IPS-18c (cell line): ENCODE data around the gene SYP.

Experiments
- H3K4me3 ChIP-seq: 2 replicates; pipeline ENCODE4 v1.7.0; 2013; ENCODE audit warnings: low read depth, mild to moderate bottlenecking, low read length, moderate library complexity; ENCODE audit not compliant: insufficient read depth
- H3K9me3 ChIP-seq: one replicate; pipeline ENCODE4 v1.6.1; 2013; ENCODE audit warnings: mild to moderate bottlenecking, low read length, moderate library complexity; ENCODE audit not compliant: control insufficient read depth, insufficient read depth

SYP gene

DNA sequence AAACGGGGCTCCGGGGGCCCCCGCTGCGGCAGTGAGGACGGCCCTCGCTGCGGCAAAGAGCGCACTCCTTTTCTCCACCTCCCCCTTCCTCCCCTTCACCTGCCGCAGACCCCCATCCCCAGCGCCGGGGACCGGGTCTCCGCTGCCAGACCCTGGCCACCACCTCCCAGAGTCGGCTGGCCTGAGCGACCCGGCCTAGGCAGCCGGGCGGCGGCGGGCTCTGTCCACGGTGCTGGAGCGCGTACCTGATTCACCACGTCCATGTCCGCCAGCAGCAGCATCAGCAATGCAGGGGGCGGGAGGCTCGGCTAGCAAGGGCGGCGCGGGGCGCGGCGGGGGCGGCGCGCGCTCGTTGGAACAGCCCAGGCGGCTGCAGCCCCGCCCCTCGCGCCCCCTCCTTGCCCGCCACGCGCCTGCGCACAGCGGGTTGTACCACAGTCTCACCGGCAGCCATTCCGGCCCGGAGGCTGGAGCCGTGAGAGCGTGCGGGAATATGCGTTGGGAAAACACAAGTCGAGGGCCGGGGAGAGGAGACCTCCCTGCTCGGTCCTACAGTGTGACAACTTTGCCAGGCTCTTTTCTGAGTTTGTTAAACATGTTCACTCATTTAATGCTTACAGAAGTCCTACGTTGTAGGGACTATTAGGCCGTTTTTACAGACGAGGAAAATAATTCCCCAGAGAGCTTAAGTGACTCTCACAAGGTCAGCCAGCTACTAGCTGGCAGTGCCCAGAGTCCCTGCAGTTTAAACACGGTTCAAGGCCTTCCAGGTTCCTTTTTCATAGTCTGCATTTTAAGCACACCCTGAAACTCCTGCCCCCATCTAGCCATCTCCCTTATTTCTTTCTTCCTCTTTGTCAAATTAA, at the start of gene SYP:
TSS of gene SYP (minus strand) at position 288 of the 866 bp plus-strand sequence. CDS start at position 281, 7 bp downstream.
- Histone ChIP-seq H3K4me3 (peak within 1 kb of the TSS; percentile 44), H3K9me3 (peaks cover 23% of the 10 kb centered on the region)

DNA sequence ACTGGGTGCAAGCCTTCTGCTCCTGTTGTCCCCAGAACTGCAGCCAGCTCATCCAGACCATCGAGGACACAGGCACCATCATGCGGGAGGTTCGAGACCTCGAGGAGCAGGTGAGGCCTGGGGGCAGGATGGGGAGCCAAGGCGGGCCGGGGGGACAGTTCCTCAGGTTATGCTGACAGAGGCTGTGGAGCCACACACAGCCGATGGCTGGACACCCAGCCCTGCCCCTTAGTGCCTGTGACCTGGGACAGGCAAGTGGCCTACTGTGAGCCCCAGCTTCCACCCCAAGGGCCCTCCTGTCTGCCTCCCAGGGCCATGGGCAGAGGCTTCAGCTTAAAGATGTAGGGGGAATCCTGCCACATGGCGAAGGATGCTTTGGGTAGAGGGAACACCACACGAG, 49.6 kb upstream of the SYP start:
- Histone ChIP-seq H3K4me3 (no peak overlapping the region), H3K9me3 (peaks cover 15% of the 10 kb centered on the region)

DNA sequence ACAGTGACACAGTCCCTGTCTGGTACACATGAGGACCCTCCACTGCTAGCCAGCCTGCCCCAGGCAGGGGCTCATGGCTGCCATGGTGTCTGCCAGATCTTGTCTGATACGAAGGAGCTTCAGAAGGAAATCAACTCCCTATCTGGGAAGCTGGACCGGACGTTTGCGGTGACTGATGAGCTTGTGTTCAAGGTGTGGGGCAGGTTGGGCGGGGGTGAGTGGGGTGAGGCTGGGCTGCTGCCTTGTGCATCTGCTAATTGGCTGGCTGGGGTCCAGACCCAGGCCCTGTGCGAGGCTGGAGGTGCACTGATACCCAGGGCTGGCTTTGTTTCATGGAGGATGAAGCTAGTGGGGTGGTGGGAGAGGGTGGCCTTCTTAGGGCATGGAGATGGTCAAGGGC, 49.1 kb upstream of the SYP start:
- Histone ChIP-seq H3K9me3 (peaks cover 15% of the 10 kb centered on the region), H3K4me3 (no peak overlapping the region)

DNA sequence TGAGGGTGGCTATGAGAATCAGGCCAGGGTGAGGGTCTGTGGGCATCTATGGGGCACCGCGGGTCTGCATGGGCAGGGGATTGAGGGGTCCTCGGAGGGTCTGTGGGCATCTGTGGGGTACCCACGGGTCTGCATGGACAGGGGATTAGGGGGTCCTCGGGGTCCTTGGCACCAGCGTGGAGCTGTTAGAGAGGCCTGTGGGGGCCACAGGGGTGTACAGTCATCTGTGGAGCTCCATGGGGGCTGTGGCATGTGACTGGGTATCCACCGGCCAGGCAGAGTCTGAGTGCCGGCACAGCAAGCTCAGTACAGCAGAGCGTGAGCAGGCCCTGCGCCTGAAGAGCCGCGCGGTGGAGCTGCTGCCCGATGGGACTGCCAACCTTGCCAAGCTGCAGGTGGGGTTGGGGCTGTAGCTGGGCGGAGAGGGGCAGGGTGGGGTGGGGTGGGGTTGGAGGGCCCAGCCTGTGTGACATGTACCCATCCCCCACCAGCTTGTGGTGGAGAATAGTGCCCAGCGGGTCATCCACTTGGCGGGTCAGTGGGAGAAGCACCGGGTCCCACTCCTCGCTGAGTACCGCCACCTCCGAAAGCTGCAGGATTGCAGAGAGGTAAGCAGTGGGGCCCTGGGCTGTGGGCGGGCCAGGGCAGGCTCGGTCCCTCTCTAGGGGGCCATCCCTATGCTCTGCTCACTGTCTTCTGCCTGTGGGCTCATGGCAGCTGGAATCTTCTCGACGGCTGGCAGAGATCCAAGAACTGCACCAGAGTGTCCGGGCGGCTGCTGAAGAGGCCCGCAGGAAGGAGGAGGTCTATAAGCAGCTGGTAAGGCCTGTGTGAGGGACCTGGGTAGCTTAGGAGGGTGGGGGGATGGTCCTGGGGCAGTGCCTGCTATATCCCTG, 48.2 kb upstream of the SYP start:
- Histone ChIP-seq H3K4me3 (no peak overlapping the region), H3K9me3 (peaks cover 13% of the 10 kb centered on the region)

DNA sequence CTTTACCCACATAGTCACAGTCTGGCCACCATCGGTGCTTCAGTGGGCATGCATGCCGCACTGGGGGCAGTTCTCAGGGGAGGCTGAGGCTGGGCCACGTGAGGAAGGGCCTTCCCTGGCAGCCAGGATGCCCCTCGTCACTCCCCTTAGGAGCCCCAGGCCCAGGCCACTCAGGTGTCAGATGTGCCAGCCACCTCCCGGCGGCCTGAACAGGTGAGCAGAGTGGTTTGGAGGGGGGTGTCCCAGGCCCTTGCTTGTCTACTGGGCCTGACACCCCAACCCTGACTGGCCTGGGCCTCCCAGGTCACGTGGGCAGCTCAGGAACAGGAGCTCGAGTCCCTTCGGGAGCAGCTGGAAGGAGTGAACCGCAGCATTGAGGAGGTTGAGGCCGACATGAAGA, 47.4 kb upstream of the SYP start:
- Histone ChIP-seq H3K4me3 (no peak overlapping the region), H3K9me3 (peaks cover 14% of the 10 kb centered on the region)

DNA sequence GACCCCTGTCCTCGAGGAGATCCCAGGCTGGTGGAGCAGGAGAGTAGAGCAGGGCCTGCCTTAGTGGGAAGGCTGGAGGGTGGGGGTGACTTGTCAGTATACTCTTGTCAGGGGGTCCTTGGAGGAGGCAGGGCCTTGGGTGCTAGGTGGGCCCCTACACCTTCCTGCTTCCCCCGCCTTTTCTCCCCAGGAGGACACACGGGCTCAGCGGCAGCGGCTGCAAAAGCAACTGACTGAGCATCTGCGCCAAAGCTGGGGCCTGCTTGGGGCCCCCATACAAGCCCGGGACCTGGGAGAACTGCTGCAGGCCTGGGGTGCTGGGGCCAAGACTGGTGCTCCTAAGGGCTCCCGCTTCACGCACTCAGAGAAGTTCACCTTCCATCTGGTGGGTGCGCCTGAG, 46.5 kb upstream of the SYP start:
- H3K4me3 ChIP-seq = no peak overlapping the region
- H3K9me3 ChIP-seq = peaks cover 15% of the 10 kb centered on the region

DNA sequence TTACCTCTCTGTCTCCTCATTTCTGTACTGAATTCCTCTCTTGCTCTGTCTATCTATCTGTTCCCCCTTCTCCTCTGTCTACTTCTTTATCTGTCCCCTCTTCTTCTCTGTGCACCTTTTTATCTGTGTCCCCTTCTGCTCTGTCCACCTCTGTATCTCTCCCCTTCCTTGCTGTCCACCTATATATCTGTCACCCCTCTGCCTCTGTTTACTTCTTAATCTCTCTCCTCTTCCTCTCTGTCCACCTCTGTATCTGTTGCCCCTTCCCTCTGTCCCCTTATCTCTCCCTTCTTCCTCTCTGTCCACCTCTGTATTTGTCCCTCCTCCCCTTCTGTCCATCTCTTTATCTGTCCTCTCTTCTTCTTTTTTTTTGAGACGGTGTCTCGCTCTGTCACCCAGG, 44.2 kb upstream of the SYP start:
- H3K4me3 ChIP-seq = no peak overlapping the region
- peaks cover 16% of the 10 kb centered on the region for H3K9me3 ChIP-seq

DNA sequence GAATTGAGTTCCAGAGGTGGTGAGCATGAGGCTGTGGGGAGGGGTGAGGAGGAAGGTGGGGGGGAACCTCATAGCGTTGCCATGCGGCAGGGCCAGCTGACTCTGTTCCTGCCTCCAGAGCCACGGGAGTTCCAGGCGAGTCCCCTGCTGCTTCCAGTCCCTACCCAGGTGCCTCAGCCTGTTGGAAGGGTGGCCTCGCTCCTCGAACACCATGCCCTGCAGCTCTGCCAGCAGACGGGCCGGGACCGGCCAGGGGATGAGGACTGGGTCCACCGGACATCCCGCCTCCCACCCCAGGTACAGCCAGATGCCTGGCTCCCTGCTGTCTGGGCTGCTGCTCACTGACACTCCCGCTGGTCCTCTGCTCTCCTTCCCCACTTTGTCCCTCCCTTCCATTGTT, 43.2 kb upstream of the SYP start:
- H3K4me3 ChIP-seq = no peak overlapping the region
- peaks cover 16% of the 10 kb centered on the region for H3K9me3 ChIP-seq

DNA sequence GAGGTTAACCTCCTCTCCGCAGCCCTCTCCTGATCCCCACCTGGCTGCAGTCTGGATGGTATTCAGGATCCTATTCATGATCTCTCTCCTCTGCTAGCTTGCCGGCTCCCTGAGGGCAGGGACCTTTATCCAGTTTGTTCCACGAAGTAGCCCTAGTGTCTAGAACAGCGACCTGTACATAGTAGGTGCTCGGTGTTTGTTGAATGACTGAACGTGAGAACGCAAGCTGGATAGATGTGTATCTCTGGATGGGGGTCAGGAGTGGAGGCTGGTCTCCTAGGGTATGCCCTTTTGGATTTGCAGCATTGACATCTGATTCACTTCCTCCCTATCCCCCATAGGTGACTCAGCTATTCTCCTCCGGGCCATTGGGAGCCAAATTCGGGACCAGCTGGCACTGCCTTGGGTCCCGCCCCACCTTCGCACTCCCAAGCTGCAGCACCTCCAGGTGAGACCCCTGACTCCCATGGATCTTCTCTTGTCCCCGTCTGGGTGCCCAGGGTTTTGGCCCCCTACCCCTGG, 42.6 kb upstream of the SYP start:
- H3K9me3 ChIP-seq = peaks cover 15% of the 10 kb centered on the region
- no peak overlapping the region for H3K4me3 ChIP-seq

DNA sequence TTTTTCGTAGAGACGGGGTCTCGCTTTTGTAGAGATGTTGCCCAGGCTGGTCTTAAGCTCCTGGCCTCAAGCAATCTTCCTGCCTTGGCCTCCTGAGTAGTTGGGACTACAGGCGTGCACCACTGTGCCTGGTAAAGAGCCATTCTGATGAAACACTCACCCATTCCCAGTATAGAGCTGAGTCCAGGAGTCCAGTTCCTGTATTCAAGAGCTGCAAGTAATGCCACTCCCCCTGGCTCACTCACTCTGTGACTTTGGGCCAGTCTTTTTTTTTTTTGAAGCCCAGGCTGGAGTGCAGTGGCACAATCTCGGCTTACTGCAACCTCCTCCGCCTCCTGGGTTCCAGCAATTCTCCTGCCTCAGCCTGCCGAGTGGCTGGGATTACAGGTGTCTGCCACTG, 38.7 kb upstream of the SYP start:
- no peak overlapping the region for H3K4me3 ChIP-seq
- peaks cover 5% of the 10 kb centered on the region for H3K9me3 ChIP-seq

DNA sequence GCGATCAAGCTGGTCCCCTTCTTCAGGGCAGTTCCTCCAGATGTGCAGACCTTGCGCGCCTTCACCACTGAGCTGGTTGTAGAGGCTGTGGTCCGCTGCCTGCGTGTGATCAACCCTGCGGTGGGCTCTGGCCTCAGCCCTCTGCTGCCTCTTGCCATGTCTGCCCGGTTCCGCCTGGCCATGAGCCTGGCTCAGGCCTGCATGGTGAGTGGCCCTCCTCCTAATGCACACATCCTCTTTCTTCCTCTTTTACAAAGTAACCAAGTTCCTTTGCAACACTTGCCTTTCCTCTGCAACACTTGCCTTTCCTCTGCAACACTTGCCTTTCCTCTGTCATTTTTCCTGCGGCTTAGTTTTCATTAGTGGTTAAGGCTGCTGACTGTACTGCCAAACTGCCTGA, 37.1 kb upstream of the SYP start:
- H3K4me3 ChIP-seq = no peak overlapping the region
- peaks cover 8% of the 10 kb centered on the region for H3K9me3 ChIP-seq

DNA sequence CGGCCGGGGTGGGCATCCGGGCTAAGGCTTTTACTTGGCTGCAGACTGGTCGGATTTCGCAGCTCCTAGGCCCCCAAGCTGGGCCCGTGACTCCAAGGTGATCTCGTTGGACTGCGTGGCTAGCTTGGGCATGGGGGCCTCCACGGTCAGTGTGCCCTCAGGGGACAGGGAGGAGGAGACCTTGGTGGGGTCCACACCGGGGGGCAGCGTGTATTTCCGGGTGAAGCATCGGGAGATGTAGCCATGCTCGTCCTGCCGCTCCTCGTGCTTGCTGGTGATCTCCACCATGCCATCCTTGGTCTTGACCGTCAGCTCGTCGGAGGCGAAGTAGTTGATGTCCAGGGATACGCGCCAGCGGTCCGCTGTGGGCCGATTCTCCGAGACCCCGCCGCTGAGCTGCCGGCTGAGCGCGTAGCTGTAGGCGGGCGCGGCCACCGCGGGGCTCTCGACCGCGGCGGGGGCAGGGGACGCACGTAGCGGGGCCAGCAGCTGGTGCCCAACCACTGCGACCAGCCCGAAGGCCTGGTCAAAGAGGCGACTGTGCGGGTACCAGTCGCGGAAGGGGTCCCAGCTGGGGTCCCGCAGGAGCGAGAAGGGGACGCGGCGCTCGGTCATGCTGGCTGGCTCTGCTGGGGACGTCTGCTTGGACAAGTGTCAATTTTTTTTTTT, 34.0 kb upstream of the SYP start:
- no peak overlapping the region for H3K4me3 ChIP-seq
- peaks cover 5% of the 10 kb centered on the region for H3K9me3 ChIP-seq

DNA sequence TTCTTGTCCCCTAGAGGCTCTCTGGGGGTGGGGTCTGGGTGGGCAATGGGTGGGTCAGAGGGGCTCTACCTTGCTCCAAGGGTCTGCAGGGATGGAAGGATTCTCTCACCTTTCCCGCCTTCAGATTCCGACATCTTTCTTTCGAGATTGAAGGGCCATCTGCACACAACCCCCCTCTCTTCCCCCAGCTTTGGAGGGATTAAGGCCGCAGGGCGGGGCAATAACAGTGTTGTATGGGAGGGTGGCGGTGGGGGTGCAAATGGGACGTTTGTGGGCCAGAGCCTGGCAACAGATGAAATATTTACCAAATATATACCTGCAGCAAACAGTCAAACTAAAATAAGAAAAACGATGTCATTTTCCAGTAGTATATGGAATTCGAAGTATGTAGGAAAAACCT, 33.2 kb upstream of the SYP start, which contains the start of gene CACNA1F:
TSS of gene CACNA1F (minus strand) at position 165 of the 400 bp plus-strand sequence. CDS start at position 134, 31 bp downstream.
- H3K9me3 ChIP-seq = peaks cover 5% of the 10 kb centered on the region
- H3K4me3 ChIP-seq = no peak within 1 kb of the TSS

DNA sequence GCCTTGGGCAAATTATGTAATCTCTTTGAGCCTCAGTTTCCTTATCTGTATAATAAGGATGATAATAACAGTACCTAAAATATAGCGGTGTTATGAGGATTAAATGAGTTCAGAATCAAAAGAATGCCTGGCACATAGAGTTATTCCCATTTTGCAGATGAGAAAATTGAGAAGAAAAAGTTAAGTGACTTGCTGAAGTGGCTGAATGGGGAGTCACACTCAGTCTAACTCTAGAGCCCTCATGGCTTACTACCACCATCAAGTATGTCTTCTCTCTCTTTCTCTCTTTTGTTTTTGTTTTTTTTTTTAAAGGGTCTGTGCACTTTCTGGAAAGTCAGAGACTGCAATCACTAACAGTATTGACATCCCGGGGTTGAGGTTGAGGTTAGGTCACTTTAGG, 32.5 kb upstream of the SYP start:
- H3K9me3 ChIP-seq = peaks cover 5% of the 10 kb centered on the region
- no peak overlapping the region for H3K4me3 ChIP-seq

DNA sequence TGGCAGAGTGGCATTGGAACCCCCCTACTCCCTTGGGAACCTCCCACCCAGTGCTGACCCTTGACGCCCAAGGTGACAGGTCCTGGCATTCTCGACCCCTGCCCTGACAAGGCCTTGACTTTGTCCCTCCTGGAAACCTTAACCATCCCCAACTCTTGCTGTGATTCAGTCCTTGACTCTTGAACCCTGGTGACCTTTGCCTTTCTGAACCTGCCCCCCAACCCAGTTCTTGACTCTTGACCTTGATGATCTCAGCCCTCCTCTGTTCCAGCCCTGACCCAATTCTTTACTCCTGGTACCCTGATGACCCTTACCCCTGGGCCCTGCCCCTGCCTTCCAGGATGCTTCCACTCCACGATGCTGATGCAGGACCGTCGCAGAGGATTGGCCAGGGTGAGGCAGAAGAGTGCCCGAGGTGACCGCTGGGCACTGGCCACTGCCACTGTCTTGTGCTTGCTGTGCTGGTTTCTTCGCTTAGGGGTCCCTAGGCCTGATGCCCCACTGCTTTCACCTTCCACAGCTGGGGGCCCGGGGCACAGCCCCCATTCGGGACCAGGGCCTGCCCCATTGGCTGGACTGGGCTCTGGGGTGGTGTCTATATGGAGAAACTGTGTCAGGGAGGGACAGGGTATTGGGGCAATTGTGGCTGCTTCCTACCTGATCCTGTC, 31.5 kb upstream of the SYP start:
- Histone ChIP-seq H3K4me3 (no peak overlapping the region), H3K9me3 (peaks cover 5% of the 10 kb centered on the region)

DNA sequence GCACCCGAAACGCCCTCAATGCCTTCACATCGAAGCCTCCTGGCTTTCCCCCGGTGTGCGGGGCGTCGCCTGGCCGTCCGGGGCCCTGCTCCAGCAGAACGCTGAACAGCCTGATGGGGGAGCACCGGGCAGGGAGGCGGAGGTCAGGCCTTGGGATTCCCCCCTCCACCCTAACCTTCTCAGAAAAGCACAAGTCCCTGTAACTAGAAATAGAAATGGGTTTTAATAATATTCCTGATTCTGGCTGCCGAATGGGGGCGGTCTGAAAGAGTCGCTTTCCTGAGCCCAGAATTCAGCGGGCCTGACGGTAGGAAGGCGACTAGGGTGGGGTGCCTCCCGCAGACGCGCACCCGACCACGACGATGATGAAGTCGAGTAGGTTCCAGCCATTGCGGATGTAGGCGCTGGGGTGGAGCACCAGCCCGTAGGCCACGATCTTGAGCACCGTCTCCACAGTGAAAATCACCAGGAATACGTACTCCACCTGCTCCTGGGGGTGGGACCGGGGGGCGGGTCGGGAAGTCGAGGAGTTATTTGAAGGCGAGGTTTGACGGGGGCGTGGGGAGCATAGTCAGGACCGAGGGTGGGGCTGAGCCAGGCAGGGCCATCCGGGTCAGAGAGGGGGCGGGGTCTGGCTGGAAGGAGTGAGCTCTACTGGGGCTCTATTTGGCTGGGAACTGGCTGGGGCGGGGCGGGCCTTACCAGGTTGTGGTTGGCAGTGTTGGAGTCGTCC, 30.7 kb upstream of the SYP start:
- Histone ChIP-seq H3K9me3 (peaks cover 5% of the 10 kb centered on the region), H3K4me3 (peak overlapping the region; percentile 51)
